GM19455 (cell line): ENCODE results near the gene AGFG1.
"Not testable (repeated sequence)": the region's sequence is repeated elsewhere in the genome, so short reads cannot be mapped to it uniquely, and the experiment has no call there.

Experiments used
- ATAC-seq: cut with Tn5 transposase; IDR thresholded peaks from one replicate; pipeline ENCODE4 v1.9.1; 2021; ENCODE audit not compliant: unreplicated experiment

Gene AGFG1

GRCh38 chr2:227493524-227493923 is 21.6 kb downstream of the AGFG1 start:
- ATAC-seq: no peak

GRCh38 chr2:227497158-227497557 is 25.2 kb downstream of the AGFG1 start:
- ATAC-seq: no peak

GRCh38 chr2:227499627-227500300 is 27.8 kb downstream of the AGFG1 start:
- no peak for ATAC-seq

GRCh38 chr2:227500301-227500630 is 28.3 kb downstream of the AGFG1 start:
- no peak for ATAC-seq

- ATAC-seq: no peak
Measured at GRCh38 chr2:227503433-227504406, 31.8 kb downstream of the AGFG1 start.

GRCh38 chr2:227504700-227505099 is 32.7 kb downstream of the AGFG1 start:
- ATAC-seq: no peak

GRCh38 chr2:227506456-227506855 is 34.5 kb downstream of the AGFG1 start:
- ATAC-seq: no peak

GRCh38 chr2:227507963-227508362 is 36.0 kb downstream of the AGFG1 start:
- no peak for ATAC-seq

GRCh38 chr2:227509076-227509475 is 37.1 kb downstream of the AGFG1 start:
- no peak for ATAC-seq

GRCh38 chr2:227509824-227510619 is 38.1 kb downstream of the AGFG1 start:
- no peak for ATAC-seq

GRCh38 chr2:227510620-227510958 is 38.6 kb downstream of the AGFG1 start:
- no peak for ATAC-seq

- no peak for ATAC-seq
Measured at GRCh38 chr2:227511239-227511930, 39.4 kb downstream of the AGFG1 start.

GRCh38 chr2:227511955-227512354 is 40.0 kb downstream of the AGFG1 start:
- no peak for ATAC-seq

GRCh38 chr2:227513113-227513512 is 41.2 kb downstream of the AGFG1 start:
- no peak for ATAC-seq

GRCh38 chr2:227515742-227516141 is 43.8 kb downstream of the AGFG1 start:
- ATAC-seq: no peak

GRCh38 chr2:227517724-227518123 is 45.8 kb downstream of the AGFG1 start:
- ATAC-seq: no peak

- ATAC-seq: not testable (repeated sequence)
Measured at GRCh38 chr2:227518278-227518865, 46.4 kb downstream of the AGFG1 start.

- ATAC-seq: not testable (repeated sequence)
Measured at GRCh38 chr2:227521178-227521577, 49.2 kb downstream of the AGFG1 start.

GRCh38 chr2:227524665-227525064 is 52.7 kb downstream of the AGFG1 start:
- no peak for ATAC-seq

- ATAC-seq: no peak
Measured at GRCh38 chr2:227527351-227527750, 55.4 kb downstream of the AGFG1 start.

- no peak for ATAC-seq
Measured at GRCh38 chr2:227528803-227529202, 56.8 kb downstream of the AGFG1 start.
